ENCODE data around the gene CTPS1.

The CTPS1 gene

GRCh38 chr1:40969445-40969844 lies 10.1 kb upstream of the CTPS1 start:
- DNase-seq (ENCODE audit: low read depth in 2 of 2) = no peak

- no peak for DNase-seq (ENCODE audit: low read depth in 2 of 2)
Measured at GRCh38 chr1:40971966-40972365, 7.5 kb upstream of the CTPS1 start.

GRCh38 chr1:40973912-40974311 lies 5.6 kb upstream of the CTPS1 start:
- no peak for DNase-seq (ENCODE audit: low read depth in 2 of 2)

- no peak for DNase-seq (ENCODE audit: low read depth in 2 of 2)
Measured at GRCh38 chr1:40974945-40975344, 4.6 kb upstream of the CTPS1 start.

- no peak for DNase-seq (ENCODE audit: low read depth in 2 of 2)
Measured at GRCh38 chr1:40976952-40977690, 2.4 kb upstream of the CTPS1 start.

- DNase-seq (ENCODE audit: low read depth in 2 of 2) = no peak
Measured at GRCh38 chr1:40977716-40978115, 1.8 kb upstream of the CTPS1 start.

- no peak for DNase-seq (ENCODE audit: low read depth in 2 of 2)
Measured at GRCh38 chr1:40978886-40979240, 633 bp upstream of the CTPS1 start.

- no peak for DNase-seq (ENCODE audit: low read depth in 2 of 2)
Measured at GRCh38 chr1:40980068-40980452, 564 bp downstream of the CTPS1 start.

GRCh38 chr1:40980453-40981121 lies 1.1 kb downstream of the CTPS1 start:
- peak; percentile 39 to 40 for DNase-seq (ENCODE audit: low read depth in 2 of 2)

- no peak for DNase-seq (ENCODE audit: low read depth in 2 of 2)
Measured at GRCh38 chr1:40981691-40982448, 2.4 kb downstream of the CTPS1 start.

GRCh38 chr1:40982721-40983120 lies 3.2 kb downstream of the CTPS1 start:
- DNase-seq (ENCODE audit: low read depth in 2 of 2) = no peak

GRCh38 chr1:40983286-40983685 lies 3.8 kb downstream of the CTPS1 start:
- DNase-seq (ENCODE audit: low read depth in 2 of 2) = no peak

- no peak for DNase-seq (ENCODE audit: low read depth in 2 of 2)
Measured at GRCh38 chr1:40984066-40984465, 4.6 kb downstream of the CTPS1 start.

GRCh38 chr1:40984531-40984930 lies 5.0 kb downstream of the CTPS1 start:
- no peak for DNase-seq (ENCODE audit: low read depth in 2 of 2)

- no peak for DNase-seq (ENCODE audit: low read depth in 2 of 2)
Measured at GRCh38 chr1:40985161-40985560, 5.7 kb downstream of the CTPS1 start.

GRCh38 chr1:40985875-40986274 lies 6.4 kb downstream of the CTPS1 start:
- DNase-seq (ENCODE audit: low read depth in 2 of 2) = no peak

- DNase-seq (ENCODE audit: low read depth in 2 of 2) = no peak
Measured at GRCh38 chr1:40986328-40986783, 6.9 kb downstream of the CTPS1 start.

GRCh38 chr1:40986956-40987355 lies 7.5 kb downstream of the CTPS1 start:
- no peak for DNase-seq (ENCODE audit: low read depth in 2 of 2)

- no peak for DNase-seq (ENCODE audit: low read depth in 2 of 2)
Measured at GRCh38 chr1:40987439-40988276, 8.2 kb downstream of the CTPS1 start.

- DNase-seq (ENCODE audit: low read depth in 2 of 2) = no peak
Measured at GRCh38 chr1:40988280-40988679, 8.8 kb downstream of the CTPS1 start.

- DNase-seq (ENCODE audit: low read depth in 2 of 2) = no peak
Measured at GRCh38 chr1:40989066-40989465, 9.6 kb downstream of the CTPS1 start.

GRCh38 chr1:40997096-40997495 lies 17.6 kb downstream of the CTPS1 start:
- no peak for DNase-seq (ENCODE audit: low read depth in 2 of 2)

All from stimulated activated CD4-positive, alpha-beta T cell treated with anti-CD3 and anti-CD28 coated beads, Interleukin-1b, Interleukin-23, amount 100 ng/mL, for 4 hours (primary cell).